ENCODE measurements around the gene NOL4L.

The NOL4L gene

GRCh38 chr20:32440758-32441078 is 144.4 kb downstream of the NOL4L start:
- TF ChIP-seq ZFP30 (CRISPR knock-in tag; IDR thresholded peaks at IDR 0.05) (no peak), CREB5 (CRISPR knock-in tag; IDR thresholded peaks at IDR 0.05; ENCODE audit: low read depth) (no peak), CSRNP3 (CRISPR knock-in tag; IDR thresholded peaks at IDR 0.05) (no peak), ZC3H10 (CRISPR knock-in tag; IDR thresholded peaks at IDR 0.05) (no peak), ZNF8 (CRISPR knock-in tag; IDR thresholded peaks at IDR 0.05) (no peak), POU6F1 (CRISPR knock-in tag; IDR thresholded peaks at IDR 0.05; ENCODE audit: borderline replicate concordance, low read depth) (no peak), SNAI2 (CRISPR knock-in tag; IDR thresholded peaks at IDR 0.05) (no peak)
- ATAC-seq = no peak

GRCh38 chr20:32440069-32440757 is 144.9 kb downstream of the NOL4L start:
- ATAC-seq = no peak
- TF ChIP-seq CREB5 (CRISPR knock-in tag; IDR thresholded peaks at IDR 0.05; ENCODE audit: low read depth) (no peak), PATZ1 (CRISPR knock-in tag; IDR thresholded peaks at IDR 0.05; ENCODE audit: borderline replicate concordance) (no peak), ZFP3 (CRISPR knock-in tag; IDR thresholded peaks at IDR 0.05) (no peak), POU6F1 (CRISPR knock-in tag; IDR thresholded peaks at IDR 0.05; ENCODE audit: borderline replicate concordance, low read depth) (no peak), OSR1 (CRISPR knock-in tag; IDR thresholded peaks at IDR 0.05) (no peak), CSRNP3 (CRISPR knock-in tag; IDR thresholded peaks at IDR 0.05) (no peak), ZFP30 (CRISPR knock-in tag; IDR thresholded peaks at IDR 0.05) (no peak), TOX (CRISPR knock-in tag; IDR thresholded peaks at IDR 0.05; ENCODE audit: borderline replicate concordance) (no peak)

- ATAC-seq = no peak; the same call in 2 of the 3 replicates
- TF ChIP-seq GLIS3 (CRISPR knock-in tag; IDR thresholded peaks at IDR 0.05) (no peak), CSRNP3 (CRISPR knock-in tag; IDR thresholded peaks at IDR 0.05) (no peak), TSHZ2 (CRISPR knock-in tag; IDR thresholded peaks at IDR 0.05) (no peak), ZNF565 (CRISPR knock-in tag; conservative IDR thresholded peaks at IDR 0.05; ENCODE audit: low read depth) (no peak), ZFP30 (CRISPR knock-in tag; IDR thresholded peaks at IDR 0.05) (no peak), ARNTL (CRISPR knock-in tag; IDR thresholded peaks at IDR 0.05; ENCODE audit: borderline replicate concordance, low read depth) (no peak), TCF4 (CRISPR knock-in tag; IDR thresholded peaks at IDR 0.05; ENCODE audit: borderline replicate concordance) (no peak), SNAI2 (CRISPR knock-in tag; IDR thresholded peaks at IDR 0.05) (no peak), PATZ1 (CRISPR knock-in tag; IDR thresholded peaks at IDR 0.05; ENCODE audit: borderline replicate concordance) (no peak)
These were observed 145.9 kb downstream of the NOL4L start for GRCh38 chr20:32439132-32439829.

Measured in SK-N-SH treated with all-trans-retinoic acid at 6 μM for 48 hours (cell line).